ENCODE data around the gene LENG1.

DNA sequence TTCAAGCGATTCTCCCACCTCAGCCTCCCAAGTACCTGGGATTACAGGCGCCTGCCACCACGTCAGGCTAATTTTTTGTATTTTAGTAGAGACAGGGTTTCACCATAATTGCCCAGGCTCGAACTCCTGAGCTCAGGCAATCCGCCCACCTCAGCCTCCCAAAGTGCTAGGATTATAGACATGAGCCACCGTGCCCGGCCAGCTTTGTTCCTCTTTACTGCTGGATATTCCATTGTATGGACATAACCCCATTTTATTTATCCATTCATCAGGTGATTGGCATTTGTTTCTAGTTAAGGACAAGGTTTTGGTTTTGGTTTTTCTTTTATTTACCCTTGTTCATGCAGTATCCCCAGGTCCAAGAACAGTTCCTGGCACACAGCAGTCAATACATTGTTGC lies 37.0 kb upstream of the LENG1 start:
- TF ChIP-seq, protein P1, sequence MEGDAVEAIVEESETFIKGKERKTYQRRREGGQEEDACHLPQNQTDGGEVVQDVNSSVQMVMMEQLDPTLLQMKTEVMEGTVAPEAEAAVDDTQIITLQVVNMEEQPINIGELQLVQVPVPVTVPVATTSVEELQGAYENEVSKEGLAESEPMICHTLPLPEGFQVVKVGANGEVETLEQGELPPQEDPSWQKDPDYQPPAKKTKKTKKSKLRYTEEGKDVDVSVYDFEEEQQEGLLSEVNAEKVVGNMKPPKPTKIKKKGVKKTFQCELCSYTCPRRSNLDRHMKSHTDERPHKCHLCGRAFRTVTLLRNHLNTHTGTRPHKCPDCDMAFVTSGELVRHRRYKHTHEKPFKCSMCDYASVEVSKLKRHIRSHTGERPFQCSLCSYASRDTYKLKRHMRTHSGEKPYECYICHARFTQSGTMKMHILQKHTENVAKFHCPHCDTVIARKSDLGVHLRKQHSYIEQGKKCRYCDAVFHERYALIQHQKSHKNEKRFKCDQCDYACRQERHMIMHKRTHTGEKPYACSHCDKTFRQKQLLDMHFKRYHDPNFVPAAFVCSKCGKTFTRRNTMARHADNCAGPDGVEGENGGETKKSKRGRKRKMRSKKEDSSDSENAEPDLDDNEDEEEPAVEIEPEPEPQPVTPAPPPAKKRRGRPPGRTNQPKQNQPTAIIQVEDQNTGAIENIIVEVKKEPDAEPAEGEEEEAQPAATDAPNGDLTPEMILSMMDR (IDR thresholded peaks at IDR 0.05), result no peak
- no peak for TF ChIP-seq SIN3A (IDR thresholded peaks at IDR 0.05; ENCODE audit: borderline replicate concordance, insufficient read depth, low read depth, low read length)
- TF ChIP-seq POLR2AphosphoS5 (IDR thresholded peaks at IDR 0.05; ENCODE audit: low read depth, low read length), result no peak
